ENCODE measurements around the gene RASGRP1.

The RASGRP1 gene

GRCh38 chr15:38526158-38526557, 38.5 kb downstream of the RASGRP1 start:
- no peak for TF ChIP-seq REST (IDR thresholded peaks at IDR 0.05; ENCODE audit: insufficient replicate concordance, low read depth)
- no peak for TF ChIP-seq GABPA (IDR thresholded peaks at IDR 0.05; ENCODE audit: low read depth)
- TF ChIP-seq SPI1 (IDR thresholded peaks at IDR 0.05; ENCODE audit: borderline replicate concordance, low read depth) = no peak
- no peak for TF ChIP-seq CTCF (IDR thresholded peaks at IDR 0.05; ENCODE audit: insufficient read depth, low read length)
- TF ChIP-seq POLR2AphosphoS5 (IDR thresholded peaks at IDR 0.05; ENCODE audit: low read depth) = no peak
- Histone ChIP-seq H3K27me3 (ENCODE audit: insufficient read depth, poor library complexity, severe bottlenecking) (peaks cover 3% of the 10 kb centered on the region), H3K4me3 (replicated peaks; ENCODE audit: insufficient read depth, low read length) (no peak overlapping the region), H3K27ac (replicated peaks) (no peak overlapping the region)
- no peak for DNase-seq (ENCODE audit: low read depth in 1 of 2, low spot score in 1 of 2)

GRCh38 chr15:38525489-38525888, 39.1 kb downstream of the RASGRP1 start:
- H3K27me3 ChIP-seq (ENCODE audit: insufficient read depth, poor library complexity, severe bottlenecking) = no peaks in the 10 kb centered on the region
- no peak overlapping the region for H3K4me3 ChIP-seq (replicated peaks; ENCODE audit: insufficient read depth, low read length)
- no peak for DNase-seq (ENCODE audit: low read depth in 1 of 2, low spot score in 1 of 2)
- no peak overlapping the region for H3K27ac ChIP-seq (replicated peaks)
- TF ChIP-seq GABPA (IDR thresholded peaks at IDR 0.05; ENCODE audit: low read depth) = no peak
- no peak for TF ChIP-seq CTCF (IDR thresholded peaks at IDR 0.05; ENCODE audit: insufficient read depth, low read length)
- no peak for TF ChIP-seq SPI1 (IDR thresholded peaks at IDR 0.05; ENCODE audit: borderline replicate concordance, low read depth)
- no peak for TF ChIP-seq POLR2AphosphoS5 (IDR thresholded peaks at IDR 0.05; ENCODE audit: low read depth)
- no peak for TF ChIP-seq REST (IDR thresholded peaks at IDR 0.05; ENCODE audit: insufficient replicate concordance, low read depth)

- TF ChIP-seq GABPA (IDR thresholded peaks at IDR 0.05; ENCODE audit: low read depth) = no peak
- TF ChIP-seq CTCF (IDR thresholded peaks at IDR 0.05; ENCODE audit: insufficient read depth, low read length) = no peak
- TF ChIP-seq SPI1 (IDR thresholded peaks at IDR 0.05; ENCODE audit: borderline replicate concordance, low read depth) = no peak
- TF ChIP-seq REST (IDR thresholded peaks at IDR 0.05; ENCODE audit: insufficient replicate concordance, low read depth) = no peak
- TF ChIP-seq POLR2AphosphoS5 (IDR thresholded peaks at IDR 0.05; ENCODE audit: low read depth) = no peak
- no peaks in the 10 kb centered on the region for H3K27me3 ChIP-seq (ENCODE audit: insufficient read depth, poor library complexity, severe bottlenecking)
- no peak overlapping the region for H3K4me3 ChIP-seq (replicated peaks; ENCODE audit: insufficient read depth, low read length)
- H3K27ac ChIP-seq (replicated peaks) = no peak overlapping the region
- DNase-seq (ENCODE audit: low read depth in 1 of 2, low spot score in 1 of 2) = no peak
These were observed 40.5 kb downstream of the RASGRP1 start for GRCh38 chr15:38524156-38524555.

Measured in HL-60 (cell line).